GM23338 (cell line): ENCODE measurements around the gene JAZF1. TPM values are rescaled to one million over a fixed set of nuclear protein-coding genes. Genes with fewer than 3 reads are reported as not detected.

ENCODE experiments used
- ATAC-seq: fragments of 200-7000 bp; cut with Tn5 transposase; 3 replicates; pipeline ENCODE4 v1.9.1; 2020
- DNase-seq: peaks from one replicate; pipeline ENCODE4 v3.0.0-alpha.2; 2015; ENCODE audit warnings: low spot score
- H2AFZ ChIP-seq: fragments of 200-600 bp; sonication (generic); 2 replicates; pipeline ENCODE4 v1.8.0; 2016; ENCODE audit warnings: antibody characterized with exemption, mild to moderate bottlenecking, moderate library complexity
- H3F3A ChIP-seq: fragments of 200-600 bp; sonication (generic); replicated peaks from 2 replicates; pipeline ENCODE4 v1.8.0; 2017; ENCODE audit warnings: antibody characterized with exemption, mixed run types, low read depth
- H3K27ac ChIP-seq: fragments of 200-600 bp; sonication (generic); 2 replicates; pipeline ENCODE4 v1.6.1; 2016; ENCODE audit warnings: low read depth
- H3K27me3 ChIP-seq: fragments of 200-600 bp; sonication (generic); 2 replicates; pipeline ENCODE4 v1.8.0; 2016; ENCODE audit warnings: mild to moderate bottlenecking, mixed run types, moderate library complexity; ENCODE audit not compliant: insufficient read depth
- H3K36me3 ChIP-seq: fragments of 200-600 bp; sonication (generic); 2 replicates; pipeline ENCODE4 v1.8.0; 2016; ENCODE audit warnings: mild to moderate bottlenecking; ENCODE audit not compliant: insufficient read depth
- H3K4me1 ChIP-seq: fragments of 200-600 bp; sonication (generic); 2 replicates; pipeline ENCODE4 v1.8.0; 2016; ENCODE audit warnings: mild to moderate bottlenecking, moderate library complexity; ENCODE audit not compliant: insufficient read depth
- H3K4me2 ChIP-seq: fragments of 200-600 bp; sonication (generic); 2 replicates; pipeline ENCODE4 v1.7.1; 2017; ENCODE audit warnings: mixed run types
- H3K4me3 ChIP-seq: fragments of 200-600 bp; sonication (generic); 2 replicates; pipeline ENCODE4 v1.6.1; 2016; ENCODE audit warnings: mixed run types
- H3K79me2 ChIP-seq: fragments of 200-600 bp; sonication (generic); replicated peaks from 2 replicates; pipeline ENCODE4 v1.8.0; 2017; ENCODE audit warnings: mild to moderate bottlenecking; ENCODE audit not compliant: insufficient read depth
- H3K9me2 ChIP-seq: fragments of 200-600 bp; sonication (generic); 2 replicates; pipeline ENCODE4 v1.8.0; 2017; ENCODE audit not compliant: insufficient read depth
- H4K20me1 ChIP-seq: fragments of 200-600 bp; sonication (generic); replicated peaks from 2 replicates; pipeline ENCODE4 v1.8.0; 2017; ENCODE audit warnings: mild to moderate bottlenecking; ENCODE audit not compliant: insufficient read depth
- H3K27ac Mint-ChIP-seq: 2 replicates; pipeline ENCODE4 v1.8.0; 2020; ENCODE audit warnings: inconsistent platforms, mild to moderate bottlenecking, moderate library complexity, mixed read lengths
- H3K27me3 Mint-ChIP-seq: 3 replicates; pipeline ENCODE4 v1.8.0; 2022; ENCODE audit warnings: low read depth, mild to moderate bottlenecking, moderate library complexity, mixed read lengths, inconsistent platforms; ENCODE audit not compliant: insufficient read depth, poor library complexity
- H3K36me3 Mint-ChIP-seq: 3 replicates; pipeline ENCODE4 v1.8.0; 2021; ENCODE audit warnings: low read depth, mild to moderate bottlenecking, inconsistent platforms, moderate library complexity, mixed read lengths
- H3K4me1 Mint-ChIP-seq: 3 replicates; pipeline ENCODE4 v1.8.0; 2020; ENCODE audit warnings: mild to moderate bottlenecking, inconsistent platforms, mixed read lengths
- H3K4me3 Mint-ChIP-seq: 3 replicates; pipeline ENCODE4 v1.8.0; 2021; ENCODE audit warnings: moderate library complexity, mild to moderate bottlenecking, inconsistent platforms, mixed read lengths
- H3K9me3 Mint-ChIP-seq: 3 replicates; pipeline ENCODE4 v1.8.0; 2020; ENCODE audit warnings: moderate library complexity, mild to moderate bottlenecking, inconsistent platforms, mixed read lengths
- CREB1 ChIP-seq: fragments of 250-450 bp; sonication (Bioruptor Pico); IDR thresholded peaks from 2 replicates; pipeline ENCODE4 v1.5.0; 2020; ENCODE audit warnings: low read depth, mild to moderate bottlenecking, moderate library complexity
- CTCF ChIP-seq, 2 experiments: fragments of 200-600 bp in 1 of 2; sonication (generic) in 1 of 2; conservative IDR thresholded peaks; 2 replicates each; pipeline versions ENCODE4 v1.5.1 to v1.6.1; 2016 to 2017; ENCODE audit warnings: antibody characterized with exemption in 2 of 2, low read depth in 2 of 2, mild to moderate bottlenecking in 2 of 2, moderate library complexity in 1 of 2
- ETS1 ChIP-seq: IDR thresholded peaks from 2 replicates; pipeline ENCODE4 v1.6.1; 2016; ENCODE audit warnings: antibody characterized with exemption
- EZH2 ChIP-seq: fragments of 200-600 bp; sonication (generic); IDR thresholded peaks from one replicate; pipeline ENCODE4 v1.8.0; 2017; ENCODE audit warnings: antibody characterized with exemption, mild to moderate bottlenecking, low read depth; ENCODE audit not compliant: unreplicated experiment
- JUNB ChIP-seq: IDR thresholded peaks from one replicate; pipeline ENCODE4 v1.6.1; 2016; ENCODE audit warnings: antibody characterized with exemption; ENCODE audit not compliant: unreplicated experiment
- NANOG ChIP-seq: IDR thresholded peaks from 2 replicates; pipeline ENCODE4 v1.6.1; 2016; ENCODE audit warnings: antibody characterized with exemption, borderline replicate concordance
- POLR2AphosphoS5 ChIP-seq: IDR thresholded peaks from 2 replicates; pipeline ENCODE4 v1.6.1; 2016; ENCODE audit warnings: antibody characterized with exemption, low read depth
- STAT1 ChIP-seq: IDR thresholded peaks from one replicate; pipeline ENCODE4 v1.6.1; 2016; ENCODE audit warnings: antibody characterized with exemption; ENCODE audit not compliant: unreplicated experiment
- ZNF114 ChIP-seq: fragments of 250-450 bp; sonication (Bioruptor Pico); IDR thresholded peaks from 2 replicates; pipeline ENCODE4 v1.5.0; 2020; ENCODE audit warnings: mild to moderate bottlenecking, moderate library complexity
- ZNF331 ChIP-seq: fragments of 250-450 bp; sonication (Bioruptor Pico); IDR thresholded peaks from 2 replicates; pipeline ENCODE4 v1.5.0; 2020; ENCODE audit warnings: low read depth, mild to moderate bottlenecking, moderate library complexity
- ZNF462 ChIP-seq: fragments of 250-450 bp; sonication (Bioruptor Pico); IDR thresholded peaks from 2 replicates; pipeline ENCODE4 v1.5.0; 2020; ENCODE audit warnings: mild to moderate bottlenecking, moderate library complexity
- polyA plus RNA-seq: library from polyadenylated mRNA; unstranded; fragments of >200 nt; fragmentation: Nextera tagmentation; extraction: Ambion mirVana; gene quantifications from 2 replicates; pipeline ENCODE4 v1.2.1, GENCODE V29; 2016
- total RNA-seq: library from RNA; depleted of rRNA; stranded (reverse); fragments of >200 nt; shearing (Covaris generic); gene quantifications from 2 replicates; pipeline ENCODE4 v1.2.3, GENCODE V29; 2014

JAZF1 gene
- total and polyA plus RNA-seq, 2 experiments from 2014 or later = 12.2 to 22.2 TPM

- no peaks in the 10 kb centered on the region for H3K27me3 Mint-ChIP-seq
- peaks cover 3% of the 10 kb centered on the region; the same call in 1 of the 3 replicates for H3K4me1 Mint-ChIP-seq
- Histone ChIP-seq H4K20me1 (no peaks in the 10 kb centered on the region; the same call in none of the 2 replicates), H2AFZ (no peak overlapping the region), H3K4me2 (no peak overlapping the region), H3K4me1 (no peaks in the 10 kb centered on the region), H3K36me3 (no peaks in the 10 kb centered on the region), H3K27ac (no peak overlapping the region; the same call in 1 of the 2 replicates), H3K9me2 (no peaks in the 10 kb centered on the region), H3K4me3 (no peak overlapping the region), H3F3A (no peaks in the 10 kb centered on the region), H3K79me2 (no peaks in the 10 kb centered on the region), H3K27me3 (no peaks in the 10 kb centered on the region)
- no peak overlapping the region for H3K4me3 Mint-ChIP-seq
- no peak for ATAC-seq
- no peaks in the 10 kb centered on the region for H3K36me3 Mint-ChIP-seq
- no peak overlapping the region for H3K27ac Mint-ChIP-seq
- TF ChIP-seq ZNF114 (CRISPR knock-in tag) = no peak
- no peak for TF ChIP-seq CTCF (conservative IDR thresholded peaks at IDR 0.05; ENCODE audit: low read depth in 2 of 2)
- no peak for TF ChIP-seq POLR2AphosphoS5
- TF ChIP-seq EZH2 = no peak
- no peak for TF ChIP-seq JUNB
- TF ChIP-seq ZNF331 = no peak
- H3K9me3 Mint-ChIP-seq = no peaks in the 10 kb centered on the region
- DNase-seq = no peak
Measured at GRCh38 chr7:27958933-27959548, 221.6 kb downstream of the JAZF1 start.

GRCh38 chr7:27955596-27955995 lies 225.0 kb downstream of the JAZF1 start:
- Mint-ChIP-seq H3K36me3 (no peaks in the 10 kb centered on the region), H3K4me3 (no peak overlapping the region), H3K27ac (no peak overlapping the region), H3K9me3 (no peaks in the 10 kb centered on the region), H3K4me1 (peaks cover 8% of the 10 kb centered on the region), H3K27me3 (no peaks in the 10 kb centered on the region)
- H3K36me3 ChIP-seq = no peaks in the 10 kb centered on the region
- H2AFZ ChIP-seq = no peak overlapping the region
- no peaks in the 10 kb centered on the region for H3K4me1 ChIP-seq
- H3K79me2 ChIP-seq = 0 out of 2 replicates have a peak, but pooled peaks cover 2% of the 10 kb centered on the region
- no peak for ATAC-seq
- no peak overlapping the region for H3K27ac ChIP-seq
- H4K20me1 ChIP-seq = no peaks in the 10 kb centered on the region; the same call in none of the 2 replicates
- no peak overlapping the region for H3K4me2 ChIP-seq
- no peak overlapping the region for H3K4me3 ChIP-seq
- H3K9me2 ChIP-seq = no peaks in the 10 kb centered on the region
- DNase-seq = no peak
- no peaks in the 10 kb centered on the region for H3F3A ChIP-seq
- H3K27me3 ChIP-seq = no peaks in the 10 kb centered on the region
- TF ChIP-seq STAT1 (no peak), ZNF114 (CRISPR knock-in tag) (no peak), ZNF331 (no peak), ZNF462 (CRISPR knock-in tag) (no peak), JUNB (no peak), POLR2AphosphoS5 (no peak), ETS1 (no peak), NANOG (no peak), CREB1 (CRISPR knock-in tag) (no peak)
